B cell (primary cell): Measurements from ENCODE around the gene NUDT9. TPM values are rescaled to one million over a fixed set of nuclear protein-coding genes. Genes with fewer than 3 reads are reported as not detected.

Experiments
- ATAC-seq: fragments of 200-7000 bp; cut with Tn5 transposase; one replicate; pipeline ENCODE4 v1.10.0; 2021; ENCODE audit warnings: low read depth, mild to moderate bottlenecking, moderate number of reproducible peaks, moderate library complexity
- CTCF ChIA-PET: fragments of 350-600 bp; sonication (Branson Sonifier 250); formaldehyde crosslinking; loops from one replicate; lab custom pipeline; 2021; ENCODE audit warnings: antibody characterized with exemption, inconsistent platforms; lab: Charles Lee
- POLR2A ChIA-PET: fragments of 350-600 bp; sonication (Branson Sonifier 250); formaldehyde crosslinking; loops from one replicate; lab custom pipeline; 2021; ENCODE audit warnings: antibody characterized with exemption; lab: Charles Lee
- DNase-seq: peaks from one replicate; pipeline ENCODE4 v3.0.0; 2013
- H2AFZ ChIP-seq: 2 replicates; pipeline ENCODE4 v1.6.1; 2012; ENCODE audit warnings: mild to moderate bottlenecking, low read depth, low read length; ENCODE audit not compliant: insufficient read depth, poor library complexity, severe bottlenecking
- H3K27ac ChIP-seq, 2 donors: 1 replicate in 1 of 2; 2 replicates in 1 of 2; pipeline ENCODE4 v1.5.1; 2012 to 2013; ENCODE audit warnings: low read length in 2 of 2, mild to moderate bottlenecking in 2 of 2, moderate library complexity in 1 of 2
- H3K27me3 ChIP-seq, 4 experiments: fragments of 200-600 bp in 1 of 4; sonication (generic) in 1 of 4; replicated peaks in 1 of 4; 1 replicate in 2 of 4; 2 replicates in 2 of 4; pipeline versions ENCODE4 v1.6.1 to v1.7.0; 2013 to 2016; ENCODE audit warnings: low read length in 3 of 4, mild to moderate bottlenecking in 2 of 4, mixed read lengths in 1 of 4, moderate library complexity in 1 of 4; ENCODE audit not compliant: insufficient read depth in 4 of 4, control insufficient read depth in 3 of 4; ENCODE audit errors: control extremely low read depth in 1 of 4
- H3K36me3 ChIP-seq, 2 experiments: replicated peaks in 1 of 2; 1 replicate in 1 of 2; 2 replicates in 1 of 2; pipeline versions ENCODE4 v1.6.1 to v1.7.1; 2013; ENCODE audit warnings: low read length in 1 of 2; ENCODE audit not compliant: insufficient read depth in 2 of 2, control insufficient read depth in 1 of 2; ENCODE audit errors: control extremely low read depth in 1 of 2, extremely low read depth in 1 of 2
- H3K4me1 ChIP-seq, 2 donors: fragments of 200-600 bp in 1 of 2; sonication (generic) in 1 of 2; 1 replicate in 1 of 2; 2 replicates in 1 of 2; pipeline versions ENCODE4 v1.5.1 to v1.6.1; 2013 to 2017; ENCODE audit warnings: low read length in 2 of 2; ENCODE audit not compliant: control insufficient read depth in 2 of 2, insufficient read depth in 2 of 2
- H3K4me2 ChIP-seq: replicated peaks from 2 replicates; pipeline ENCODE3; 2012; ENCODE audit warnings: mild to moderate bottlenecking, low read depth, low read length; ENCODE audit not compliant: poor library complexity, severe bottlenecking
- H3K4me3 ChIP-seq, 5 experiments: fragments of 200-600 bp in 1 of 5; sonication (generic) in 1 of 5; 1 replicate in 3 of 5; 2 replicates in 2 of 5; pipeline versions ENCODE4 v1.5.1 to v1.7.0; 2011 to 2016; ENCODE audit warnings: low read length in 4 of 5, mild to moderate bottlenecking in 4 of 5, low read depth in 2 of 5, control low read depth in 1 of 5, moderate library complexity in 1 of 5; ENCODE audit not compliant: insufficient read depth in 1 of 5; ENCODE audit errors: control extremely low read depth in 1 of 5, extremely low read depth in 1 of 5
- H3K79me2 ChIP-seq: fragments of 200-600 bp; sonication (generic); one replicate; pipeline ENCODE4 v1.6.0; 2016; ENCODE audit warnings: low read length; ENCODE audit not compliant: control insufficient read depth, insufficient read depth
- H3K9ac ChIP-seq: fragments of 200-600 bp; sonication (generic); 2 replicates; pipeline ENCODE4 v1.6.1; 2017; ENCODE audit warnings: mild to moderate bottlenecking, low read length, moderate library complexity
- H3K9me3 ChIP-seq, 3 donors: one replicate each; pipeline versions ENCODE4 v1.6.1 to v1.7.1; 2013; ENCODE audit warnings: low read length in 2 of 3; ENCODE audit not compliant: control insufficient read depth in 2 of 3, insufficient read depth in 1 of 3; ENCODE audit errors: control extremely low read depth in 1 of 3
- H4K20me1 ChIP-seq: 2 replicates; pipeline ENCODE4 v1.6.0; 2012; ENCODE audit warnings: mild to moderate bottlenecking, low read length; ENCODE audit not compliant: insufficient read depth, control insufficient read depth, poor library complexity, severe bottlenecking
- H3K27ac Mint-ChIP-seq: one replicate; pipeline ENCODE4 v1.8.0; 2021; ENCODE audit warnings: mixed read lengths
- H3K27me3 Mint-ChIP-seq: one replicate; pipeline ENCODE4 v1.8.0; 2021; ENCODE audit warnings: mixed read lengths
- H3K4me1 Mint-ChIP-seq: one replicate; pipeline ENCODE4 v1.8.0; 2021; ENCODE audit warnings: mixed read lengths
- H3K4me3 Mint-ChIP-seq: one replicate; pipeline ENCODE4 v1.8.0; 2021; ENCODE audit warnings: mixed read lengths
- H3K9me3 Mint-ChIP-seq: one replicate; pipeline ENCODE4 v1.8.0; 2022; ENCODE audit warnings: mixed read lengths; ENCODE audit not compliant: insufficient read depth
- EZH2 ChIP-seq: IDR thresholded peaks from 2 replicates; pipeline ENCODE4 v1.6.1; 2012; ENCODE audit warnings: borderline replicate concordance, low read depth, mild to moderate bottlenecking, moderate library complexity, low read length; ENCODE audit not compliant: insufficient read depth, poor library complexity, severe bottlenecking
- WGBS: methylation state at CpG from one replicate; pipeline ENCODE4 v1.1.5; 2013; ENCODE audit warnings: missing lambda C conversion rate; ENCODE audit not compliant: insufficient coverage; 5-methylcytosine and 5-hydroxymethylcytosine counted together
- intact Hi-C: fragments of 100-400 bp; cut with micrococcal nuclease; formaldehyde crosslinking; loops from one replicate; pipeline ENCODE4 v1.10.0; 2022
- polyA plus RNA-seq: library from polyadenylated mRNA; depleted of rRNA; stranded (reverse); fragments of >200 nt; gene quantifications from 2 replicates; pipeline ENCODE4 v1.2.3, GENCODE V29; 2012
- total RNA-seq, 2 donors: library from RNA; stranded (reverse); fragments of 120-200 nt in 1 of 2; gene quantifications; 1 replicate in 1 of 2; 2 replicates in 1 of 2; pipeline versions ENCODE4 v1.2.3 to v1.2.4, GENCODE V29; 2013 to 2022
- TF ChIP-seq, protein P1 (sequence below): fragments of 200-600 bp; IDR thresholded peaks from one replicate; pipeline ENCODE4 v1.8.0; 2022; ENCODE audit warnings: antibody characterized with exemption, mild to moderate bottlenecking

Gene NUDT9
- total and polyA plus RNA-seq, 2 donors (not counting 1 experiment from before 2014, with no cell fraction given) = 10.0 to 17.5 TPM

- H3K79me2 ChIP-seq = no peaks in the 10 kb centered on the region
- WGBS = no CpG with 5 or more reads among the region's 3 CpGs
- no peaks in the 10 kb centered on the region for H3K4me1 ChIP-seq
- H2AFZ ChIP-seq = no peak overlapping the region
- no peak for TF ChIP-seq EZH2
- TF ChIP-seq, protein P1, sequence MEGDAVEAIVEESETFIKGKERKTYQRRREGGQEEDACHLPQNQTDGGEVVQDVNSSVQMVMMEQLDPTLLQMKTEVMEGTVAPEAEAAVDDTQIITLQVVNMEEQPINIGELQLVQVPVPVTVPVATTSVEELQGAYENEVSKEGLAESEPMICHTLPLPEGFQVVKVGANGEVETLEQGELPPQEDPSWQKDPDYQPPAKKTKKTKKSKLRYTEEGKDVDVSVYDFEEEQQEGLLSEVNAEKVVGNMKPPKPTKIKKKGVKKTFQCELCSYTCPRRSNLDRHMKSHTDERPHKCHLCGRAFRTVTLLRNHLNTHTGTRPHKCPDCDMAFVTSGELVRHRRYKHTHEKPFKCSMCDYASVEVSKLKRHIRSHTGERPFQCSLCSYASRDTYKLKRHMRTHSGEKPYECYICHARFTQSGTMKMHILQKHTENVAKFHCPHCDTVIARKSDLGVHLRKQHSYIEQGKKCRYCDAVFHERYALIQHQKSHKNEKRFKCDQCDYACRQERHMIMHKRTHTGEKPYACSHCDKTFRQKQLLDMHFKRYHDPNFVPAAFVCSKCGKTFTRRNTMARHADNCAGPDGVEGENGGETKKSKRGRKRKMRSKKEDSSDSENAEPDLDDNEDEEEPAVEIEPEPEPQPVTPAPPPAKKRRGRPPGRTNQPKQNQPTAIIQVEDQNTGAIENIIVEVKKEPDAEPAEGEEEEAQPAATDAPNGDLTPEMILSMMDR = no peak
- H3K27ac Mint-ChIP-seq = no peak overlapping the region
- no peak overlapping the region for H3K4me3 Mint-ChIP-seq
- ChIA-PET CTCF (interaction anchor here (1.5 kb wide), 1 partner anchor 13 kb away, joined by 3 read pairs; no protein-coding TSS in a partner anchor), POLR2A (no interaction called here)
- no peaks in the 10 kb centered on the region for H3K4me1 Mint-ChIP-seq
- no peaks in the 10 kb centered on the region for H3K9me3 Mint-ChIP-seq
- no peaks in the 10 kb centered on the region for H3K36me3 ChIP-seq
- H3K9me3 ChIP-seq = no peaks in the 10 kb centered on the region
- DNase-seq = no peak
- no peak overlapping the region for H3K4me2 ChIP-seq
- no peak overlapping the region for H3K27ac ChIP-seq
- no peak for ATAC-seq
- no peak overlapping the region for H3K9ac ChIP-seq
- no peak overlapping the region for H3K4me3 ChIP-seq
- H3K27me3 ChIP-seq = no peaks in the 10 kb centered on the region
- no peaks in the 10 kb centered on the region for H4K20me1 ChIP-seq
- H3K27me3 Mint-ChIP-seq = no peaks in the 10 kb centered on the region
- intact Hi-C loops = no loop called here
Observed at GRCh38 chr4:87476934-87477333, 54.6 kb downstream of the NUDT9 start.

DNA sequence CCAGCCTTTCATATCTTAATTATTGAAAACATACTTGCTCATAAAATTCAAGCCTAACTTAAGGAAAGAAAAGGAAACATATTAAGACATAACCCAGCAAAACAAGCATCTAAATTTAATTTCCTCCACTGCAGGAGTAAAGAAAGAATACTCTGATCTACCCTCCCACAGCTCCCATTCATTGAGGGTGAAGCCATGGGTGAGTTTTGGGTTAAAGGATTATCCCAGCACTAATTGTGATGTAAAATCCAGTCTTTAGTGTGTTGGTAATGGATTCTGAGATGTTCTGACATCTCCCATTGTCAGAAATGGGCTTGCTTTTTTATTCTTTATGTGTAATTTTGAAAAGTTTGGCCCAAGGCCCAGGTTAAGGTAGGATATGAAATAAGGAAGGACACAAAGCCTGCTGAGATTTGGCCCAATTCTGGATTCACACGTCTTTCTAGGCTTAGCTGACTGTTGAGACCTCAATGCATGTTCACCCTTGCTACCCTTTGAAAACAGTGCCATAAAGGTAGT, 56.4 kb downstream of the NUDT9 start:
- no peak for TF ChIP-seq EZH2
- TF ChIP-seq, protein P1 = no peak
- Histone ChIP-seq H2AFZ (no peak overlapping the region), H3K79me2 (no peaks in the 10 kb centered on the region), H3K9me3 (no peaks in the 10 kb centered on the region), H3K4me3 (no peak overlapping the region), H3K9ac (no peak overlapping the region), H3K27me3 (no peaks in the 10 kb centered on the region), H3K36me3 (no peaks in the 10 kb centered on the region), H3K4me2 (no peak overlapping the region), H3K4me1 (no peaks in the 10 kb centered on the region), H3K27ac (no peak overlapping the region), H4K20me1 (no peaks in the 10 kb centered on the region)
- ChIA-PET CTCF (interaction anchor here (2.3 kb wide), 1 partner anchor 11 kb away, joined by 9 read pairs; no protein-coding TSS in a partner anchor), POLR2A (no interaction called here)
- H3K27me3 Mint-ChIP-seq = no peaks in the 10 kb centered on the region
- H3K4me3 Mint-ChIP-seq = no peak overlapping the region
- no peaks in the 10 kb centered on the region for H3K9me3 Mint-ChIP-seq
- WGBS = no CpG with 5 or more reads among the region's 1 CpG
- H3K4me1 Mint-ChIP-seq = no peaks in the 10 kb centered on the region
- ATAC-seq = no peak
- no peak overlapping the region for H3K27ac Mint-ChIP-seq
- intact Hi-C loops = no loop called here
- no peak for DNase-seq
